Type B pancreatic cell (in vitro differentiated cells): ENCODE results near the gene HCK. TPM values are rescaled to one million over a fixed set of nuclear protein-coding genes. Genes with fewer than 3 reads are reported as not detected.
A peak's percentile ranks its signal among the peaks of the same experiment; 100 is the strongest.

ENCODE experiments used
- DNase-seq: peaks from one replicate; pipeline ENCODE4 v3.0.0; 2021; ENCODE audit warnings: mixed read lengths; ENCODE audit not compliant: unreplicated experiment; ENCODE audit errors: extremely low spot score
- H3K27ac Mint-ChIP-seq: 2 replicates; pipeline ENCODE4 v1.8.0; 2021; ENCODE audit warnings: mild to moderate bottlenecking, mixed read lengths
- H3K27me3 Mint-ChIP-seq: 2 replicates; pipeline ENCODE4 v1.8.0; 2021; ENCODE audit warnings: mixed read lengths
- H3K36me3 Mint-ChIP-seq: 2 replicates; pipeline ENCODE4 v1.8.0; 2021; ENCODE audit warnings: mixed read lengths
- H3K4me1 Mint-ChIP-seq: one replicate; pipeline ENCODE4 v1.8.0; 2021; ENCODE audit warnings: mixed read lengths; ENCODE audit not compliant: unreplicated experiment
- H3K4me3 Mint-ChIP-seq: 2 replicates; pipeline ENCODE4 v1.8.0; 2021; ENCODE audit warnings: mild to moderate bottlenecking, mixed read lengths
- H3K9me3 Mint-ChIP-seq: 2 replicates; pipeline ENCODE4 v1.8.0; 2021; ENCODE audit warnings: mixed read lengths
- CTCF ChIP-seq: fragments of 200-600 bp; sonication (generic); conservative IDR thresholded peaks from 2 replicates; pipeline ENCODE4 v1.5.0; 2021; ENCODE audit warnings: antibody characterized with exemption, mild to moderate bottlenecking
- total RNA-seq: library from RNA; stranded (reverse); gene quantifications from 2 replicates; pipeline ENCODE4 v1.2.1, GENCODE V29; 2021; ENCODE audit warnings: low replicate concordance

HCK gene
- total RNA-seq, 1 donor from 2014 or later = not detected

- Mint-ChIP-seq H3K9me3 (no peaks in the 10 kb centered on the region), H3K27me3 (peaks cover 39% of the 10 kb centered on the region), H3K36me3 (no peaks in the 10 kb centered on the region), H3K4me1 (peaks cover 6% of the 10 kb centered on the region), H3K27ac (no peak overlapping the region), H3K4me3 (no peak overlapping the region)
- no peak for DNase-seq
- TF ChIP-seq CTCF = no peak
Measured at GRCh38 chr20:32089637-32090362, 37.8 kb downstream of the HCK start.

- peaks cover 40% of the 10 kb centered on the region for H3K27me3 Mint-ChIP-seq
- H3K36me3 Mint-ChIP-seq = no peaks in the 10 kb centered on the region
- no peak overlapping the region for H3K27ac Mint-ChIP-seq
- H3K4me1 Mint-ChIP-seq = peaks cover 6% of the 10 kb centered on the region
- peak; percentile 91 for DNase-seq
- no peak overlapping the region for H3K4me3 Mint-ChIP-seq
- no peaks in the 10 kb centered on the region for H3K9me3 Mint-ChIP-seq
- peak; percentile 100 for TF ChIP-seq CTCF
Measured at GRCh38 chr20:32091888-32092346, 39.9 kb downstream of the HCK start.

GRCh38 chr20:32098786-32099185 is 46.7 kb downstream of the HCK start:
- no peak for TF ChIP-seq CTCF
- H3K9me3 Mint-ChIP-seq = no peaks in the 10 kb centered on the region
- no peak overlapping the region for H3K4me3 Mint-ChIP-seq
- H3K27me3 Mint-ChIP-seq = peaks cover 59% of the 10 kb centered on the region
- no peak overlapping the region for H3K27ac Mint-ChIP-seq
- H3K36me3 Mint-ChIP-seq = no peaks in the 10 kb centered on the region
- no peak for DNase-seq
- H3K4me1 Mint-ChIP-seq = no peaks in the 10 kb centered on the region

GRCh38 chr20:32108814-32109391 is 56.9 kb downstream of the HCK start:
- H3K4me1 Mint-ChIP-seq = peaks cover 28% of the 10 kb centered on the region
- H3K27me3 Mint-ChIP-seq = peaks cover 11% of the 10 kb centered on the region
- H3K9me3 Mint-ChIP-seq = no peaks in the 10 kb centered on the region
- no peak for DNase-seq
- H3K27ac Mint-ChIP-seq = peak overlapping the region; percentile 100
- TF ChIP-seq CTCF = no peak
- H3K4me3 Mint-ChIP-seq = peak overlapping the region; percentile 98
- peaks cover 6% of the 10 kb centered on the region for H3K36me3 Mint-ChIP-seq

GRCh38 chr20:32109392-32110172 is 57.5 kb downstream of the HCK start, which contains the start of gene TM9SF4:
Gene TM9SF4, plus strand, starts transcription at chr20:32109714. Its CDS starts 27 bp downstream, at chr20:32109741.
- Mint-ChIP-seq H3K9me3 (no peaks in the 10 kb centered on the region), H3K4me3 (peak within 1 kb of the TSS; percentile 98)

More at GRCh38 chr20:32109392-32110172, 57.5 kb downstream of the HCK start, which contains the start of gene TM9SF4:
- Mint-ChIP-seq H3K36me3 (peaks cover 6% of the 10 kb centered on the region), H3K27me3 (peaks cover 6% of the 10 kb centered on the region), H3K4me1 (peaks cover 32% of the 10 kb centered on the region), H3K27ac (peak within 1 kb of the TSS; percentile 100)
- no peak for TF ChIP-seq CTCF
- DNase-seq = peak; percentile 95
